ENCODE data around the gene ARRDC4.

DNA sequence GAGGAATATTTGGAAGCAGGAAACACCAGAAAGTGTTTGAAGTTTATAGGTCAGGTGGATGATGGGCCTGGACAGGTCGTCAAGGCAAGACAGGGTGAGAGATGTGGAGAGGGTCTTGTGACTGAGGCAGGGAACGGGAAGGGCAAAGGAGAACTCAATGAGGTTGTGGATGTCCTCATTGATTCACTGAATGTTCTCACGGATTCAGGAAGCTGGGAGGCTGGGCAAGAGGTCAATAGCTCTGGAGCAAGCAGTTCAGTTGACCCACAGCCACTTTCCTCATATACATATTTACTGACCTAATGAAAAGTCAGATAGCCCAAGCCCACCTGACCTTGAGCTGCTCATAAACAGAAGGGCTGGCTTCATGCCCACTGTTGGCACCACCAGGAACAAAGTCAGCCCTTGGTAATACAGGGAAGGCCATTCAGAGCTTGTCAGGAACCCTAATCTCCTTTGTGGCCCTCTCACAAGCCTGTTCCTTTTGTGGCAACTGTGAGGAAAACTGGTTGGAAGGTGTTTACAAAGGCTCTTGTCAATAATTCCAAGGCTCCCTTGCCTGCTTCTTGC, 31.6 kb downstream of the ARRDC4 start:
- TF ChIP-seq POLR2A (IDR thresholded peaks at IDR 0.05; ENCODE audit: low read length): no peak
- no peak for TF ChIP-seq GATA1 (IDR thresholded peaks at IDR 0.05; ENCODE audit: low read depth, low read length)
